ENCODE data around the gene CENPU. TPM values are rescaled to one million over a fixed set of nuclear protein-coding genes. Genes with fewer than 3 reads are reported as not detected.

Gene CENPU
- total RNA-seq, 4 donors from 2014 or later, result 1.5 to 5.6 (median 4.1) TPM

DNA sequence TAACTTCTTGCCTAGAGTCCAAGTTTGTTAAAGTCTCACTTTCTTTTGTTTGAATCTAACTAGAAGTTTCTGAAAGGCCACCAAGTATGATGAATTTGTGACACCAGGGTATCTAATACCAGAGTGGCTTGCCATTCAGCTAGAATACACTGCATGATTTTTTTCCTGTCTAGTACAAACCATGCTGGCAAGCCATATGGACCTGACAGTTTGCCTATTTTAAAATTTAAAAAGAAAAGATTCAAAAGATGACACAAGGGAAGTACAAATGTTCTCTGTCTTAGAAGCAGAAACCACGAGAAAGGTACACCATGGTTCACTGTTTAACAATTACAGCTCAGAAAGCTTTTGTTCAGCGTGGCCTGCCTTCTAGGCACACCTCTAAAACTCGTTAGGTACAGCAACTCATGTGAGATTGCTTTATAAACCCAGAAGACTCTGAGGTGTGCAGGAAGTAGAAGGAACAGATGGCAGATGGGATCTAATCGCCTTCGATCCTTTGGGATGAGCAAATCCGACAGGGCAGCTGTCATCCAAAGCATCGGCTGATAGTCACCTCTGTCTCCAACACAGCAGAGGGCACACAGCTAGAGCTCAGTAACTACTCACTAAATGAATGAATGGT is 35.4 kb upstream of the CENPU start:
- Histone ChIP-seq H3K4me1 (no peaks in the 10 kb centered on the region), H3K36me3 (peaks cover 0 to 43% (median 16%) of the 10 kb centered on the region in 4 donors), H3K27me3 (no peaks in the 10 kb centered on the region), H3K9me3 (no peaks in the 10 kb centered on the region), H3K4me3 (no peak overlapping the region), H3K27ac (no peak overlapping the region)
- TF ChIP-seq, protein P1, sequence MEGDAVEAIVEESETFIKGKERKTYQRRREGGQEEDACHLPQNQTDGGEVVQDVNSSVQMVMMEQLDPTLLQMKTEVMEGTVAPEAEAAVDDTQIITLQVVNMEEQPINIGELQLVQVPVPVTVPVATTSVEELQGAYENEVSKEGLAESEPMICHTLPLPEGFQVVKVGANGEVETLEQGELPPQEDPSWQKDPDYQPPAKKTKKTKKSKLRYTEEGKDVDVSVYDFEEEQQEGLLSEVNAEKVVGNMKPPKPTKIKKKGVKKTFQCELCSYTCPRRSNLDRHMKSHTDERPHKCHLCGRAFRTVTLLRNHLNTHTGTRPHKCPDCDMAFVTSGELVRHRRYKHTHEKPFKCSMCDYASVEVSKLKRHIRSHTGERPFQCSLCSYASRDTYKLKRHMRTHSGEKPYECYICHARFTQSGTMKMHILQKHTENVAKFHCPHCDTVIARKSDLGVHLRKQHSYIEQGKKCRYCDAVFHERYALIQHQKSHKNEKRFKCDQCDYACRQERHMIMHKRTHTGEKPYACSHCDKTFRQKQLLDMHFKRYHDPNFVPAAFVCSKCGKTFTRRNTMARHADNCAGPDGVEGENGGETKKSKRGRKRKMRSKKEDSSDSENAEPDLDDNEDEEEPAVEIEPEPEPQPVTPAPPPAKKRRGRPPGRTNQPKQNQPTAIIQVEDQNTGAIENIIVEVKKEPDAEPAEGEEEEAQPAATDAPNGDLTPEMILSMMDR (IDR thresholded peaks at IDR 0.05), result no peak
- TF ChIP-seq POLR2AphosphoS5 (IDR thresholded peaks at IDR 0.05) (no peak), EP300 (IDR thresholded peaks at IDR 0.05; ENCODE audit: low read depth) (no peak), POLR2A (IDR thresholded peaks at IDR 0.05) (no peak)
- DNase-seq, result no peak
- in situ Hi-C loops (cut with MboI; ENCODE audit: low pct_ligation_motif_present in 1 of 4, low pct_unique_long_range_greater_than_20kb in 1 of 4, low sequenced_read_pairs in 3 of 4) (no loop called here), intact Hi-C loops (cut with DNase I; ENCODE audit: low total_unique reads) (loop anchor here (10.0 kb wide), 1 partner anchor 46 kb away; no protein-coding TSS in a partner anchor)
- WGBS, 2 donors (ENCODE audit: low coverage in 1 of 2), result 81 to 100% methylated on average over 4 to 7 of the region's 7 CpGs

DNA sequence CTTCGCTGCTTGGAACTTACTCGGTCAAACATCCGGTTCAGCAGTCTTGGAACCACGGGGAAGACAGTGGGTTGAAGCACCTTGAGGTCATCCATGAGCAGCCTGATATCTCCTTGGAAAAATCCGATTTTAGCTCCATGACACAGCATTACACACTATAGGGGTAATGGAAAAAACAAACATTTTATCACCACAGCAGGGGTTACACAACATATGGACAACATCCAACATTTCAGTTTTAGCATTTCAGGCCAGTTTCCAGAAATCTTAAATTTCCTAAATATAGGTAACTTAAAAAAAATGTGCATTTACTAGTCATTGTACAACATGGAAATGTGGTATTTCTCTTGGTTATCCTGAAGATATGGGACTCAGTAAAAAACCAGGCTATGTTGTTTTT is 34.4 kb upstream of the CENPU start:
- intact Hi-C loops (cut with DNase I; ENCODE audit: low total_unique reads) (loop anchor here (10.0 kb wide), 1 partner anchor 47 kb away; no protein-coding TSS in a partner anchor), in situ Hi-C loops (cut with MboI; ENCODE audit: low pct_ligation_motif_present in 1 of 4, low pct_unique_long_range_greater_than_20kb in 1 of 4, low sequenced_read_pairs in 3 of 4) (no loop called here)
- Histone ChIP-seq H3K27me3 (no peaks in the 10 kb centered on the region), H3K9me3 (no peaks in the 10 kb centered on the region), H3K27ac (no peak overlapping the region), H3K4me3 (no peak overlapping the region), H3K4me1 (no peaks in the 10 kb centered on the region), H3K36me3 (peaks cover 0 to 39% (median 15%) of the 10 kb centered on the region in 4 donors)
- DNase-seq, result no peak
- 91% methylated on average over 5 of the region's 5 CpGs; no CpG with 5 or more reads in 1 of the 2 donors for WGBS, 2 donors (ENCODE audit: low coverage in 1 of 2)
- TF ChIP-seq EP300 (IDR thresholded peaks at IDR 0.05; ENCODE audit: low read depth), result no peak
- no peak for TF ChIP-seq POLR2AphosphoS5 (IDR thresholded peaks at IDR 0.05)
- TF ChIP-seq, protein P1 (IDR thresholded peaks at IDR 0.05), result no peak
- no peak for TF ChIP-seq POLR2A (IDR thresholded peaks at IDR 0.05)

DNA sequence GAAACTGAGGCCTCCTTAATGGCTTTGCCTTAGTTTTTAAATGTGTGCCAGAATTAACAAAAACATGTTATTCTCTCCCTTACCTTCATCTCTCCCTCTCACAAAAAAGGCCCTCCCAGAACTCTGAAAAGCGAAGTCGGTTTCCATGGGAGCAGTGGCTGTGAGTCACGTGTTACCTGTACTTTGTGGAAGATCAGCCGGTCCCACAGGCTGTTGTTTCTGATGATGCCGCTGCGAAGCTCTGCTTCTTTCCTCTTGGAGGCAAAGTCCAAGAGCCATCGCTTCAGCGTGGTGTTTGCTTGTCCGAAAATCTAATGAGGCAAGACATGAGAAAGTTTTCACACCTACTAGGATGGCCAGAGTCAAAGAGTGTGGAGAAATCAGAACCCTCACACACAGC is 32.5 kb upstream of the CENPU start:
- in situ Hi-C loops (cut with MboI; ENCODE audit: low pct_ligation_motif_present in 1 of 4, low pct_unique_long_range_greater_than_20kb in 1 of 4, low sequenced_read_pairs in 3 of 4) (no loop called here), intact Hi-C loops (cut with DNase I; ENCODE audit: low total_unique reads) (loop anchor here (10.0 kb wide), 1 partner anchor 48 kb away; no protein-coding TSS in a partner anchor)
- H3K27me3 ChIP-seq, result no peaks in the 10 kb centered on the region
- H3K27ac ChIP-seq, result no peak overlapping the region
- no peak overlapping the region for H3K4me3 ChIP-seq
- TF ChIP-seq POLR2A (IDR thresholded peaks at IDR 0.05) (no peak), POLR2AphosphoS5 (IDR thresholded peaks at IDR 0.05) (no peak), EP300 (IDR thresholded peaks at IDR 0.05; ENCODE audit: low read depth) (no peak)
- TF ChIP-seq, protein P1 (IDR thresholded peaks at IDR 0.05), result no peak
- H3K9me3 ChIP-seq, result no peaks in the 10 kb centered on the region
- peaks cover 0 to 31% (median 12%) of the 10 kb centered on the region in 4 donors for H3K36me3 ChIP-seq
- WGBS, 2 donors (ENCODE audit: low coverage in 1 of 2), result 53 to 94% methylated on average over 3 to 9 of the region's 9 CpGs
- no peak for DNase-seq
- H3K4me1 ChIP-seq, result no peaks in the 10 kb centered on the region

DNA sequence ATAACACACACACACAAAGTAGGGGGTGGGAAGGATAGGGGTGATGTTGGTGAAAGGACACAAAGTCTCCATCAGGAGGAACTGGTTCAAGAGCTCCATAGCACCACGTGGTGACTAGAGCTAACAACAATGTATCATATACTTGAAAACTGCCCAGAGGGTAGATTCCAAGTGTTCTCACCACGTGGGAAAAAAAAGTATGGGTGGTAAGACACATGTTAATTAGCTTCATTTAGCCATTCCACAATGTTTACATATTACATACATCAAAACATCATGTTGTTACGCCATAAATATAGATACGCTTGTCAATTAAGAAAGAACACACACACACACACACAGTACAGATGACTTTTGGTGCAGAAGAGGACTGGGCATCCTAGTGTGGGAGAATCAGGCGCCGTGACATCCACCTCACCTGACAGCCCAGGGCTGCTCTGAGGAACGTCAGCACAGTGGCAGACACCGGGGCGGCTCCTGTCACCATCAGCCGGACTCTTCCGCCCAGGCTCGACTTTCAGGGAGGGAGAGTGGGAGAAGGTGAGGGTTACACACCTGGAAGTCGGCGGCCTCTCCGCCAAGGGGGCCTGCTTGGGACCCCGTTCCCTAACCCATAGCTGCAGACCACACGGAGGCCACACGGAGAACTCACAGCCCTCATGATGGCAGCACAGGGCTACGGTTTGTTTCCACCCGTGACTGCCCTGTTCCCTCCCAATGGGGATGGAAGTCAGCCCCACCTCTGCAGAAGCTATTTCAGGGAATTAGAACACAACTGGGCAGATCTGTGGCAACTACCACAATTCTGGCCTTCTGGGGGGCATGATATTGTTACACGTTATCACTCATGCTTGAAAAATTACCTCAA is 31.8 kb upstream of the CENPU start:
- DNase-seq, result no peak
- Histone ChIP-seq H3K4me3 (no peak overlapping the region), H3K9me3 (no peaks in the 10 kb centered on the region), H3K36me3 (peaks cover 0 to 32% (median 12%) of the 10 kb centered on the region in 4 donors), H3K27ac (no peak overlapping the region), H3K27me3 (no peaks in the 10 kb centered on the region), H3K4me1 (no peaks in the 10 kb centered on the region)
- 93 to 96% methylated on average over 9 to 21 of the region's 21 CpGs for WGBS, 2 donors (ENCODE audit: low coverage in 1 of 2)
- intact Hi-C loops (cut with DNase I; ENCODE audit: low total_unique reads) (loop anchor here (10.0 kb wide), 1 partner anchor 49 kb away; no protein-coding TSS in a partner anchor), in situ Hi-C loops (cut with MboI; ENCODE audit: low pct_ligation_motif_present in 1 of 4, low pct_unique_long_range_greater_than_20kb in 1 of 4, low sequenced_read_pairs in 3 of 4) (no loop called here)
- no peak for TF ChIP-seq POLR2A (IDR thresholded peaks at IDR 0.05)
- TF ChIP-seq POLR2AphosphoS5 (IDR thresholded peaks at IDR 0.05), result no peak
- TF ChIP-seq, protein P1 (IDR thresholded peaks at IDR 0.05), result no peak
- TF ChIP-seq EP300 (IDR thresholded peaks at IDR 0.05; ENCODE audit: low read depth), result no peak

Measured in transverse colon (tissue), 4 donors.